H9 (cell line): ENCODE results near the gene RUNX1. TPM values are rescaled to one million over a fixed set of nuclear protein-coding genes. Genes with fewer than 3 reads are reported as not detected.

Source experiments
- DNase-seq: peaks from one replicate; pipeline ENCODE4 v3.0.0-alpha.2; 2017
- H2AFZ ChIP-seq: one replicate; pipeline ENCODE4 v1.6.1; 2013; ENCODE audit warnings: mild to moderate bottlenecking, low read length, control low read depth, moderate library complexity
- H2AK5ac ChIP-seq: 2 replicates; pipeline ENCODE4 v1.6.1; 2013; ENCODE audit warnings: low read length, control low read depth, mixed read lengths; ENCODE audit not compliant: insufficient read length
- H2BK120ac ChIP-seq: one replicate; pipeline ENCODE4 v1.6.1; 2013; ENCODE audit warnings: low read depth, mild to moderate bottlenecking, low read length, control low read depth, inconsistent platforms; ENCODE audit not compliant: poor library complexity, severe bottlenecking
- H2BK12ac ChIP-seq: 2 replicates; pipeline ENCODE4 v1.6.1; 2013; ENCODE audit warnings: low read length, control low read depth, mixed read lengths, low read depth; ENCODE audit not compliant: insufficient read length
- H2BK15ac ChIP-seq: 2 replicates; pipeline ENCODE4 v1.6.1; 2013; ENCODE audit warnings: low read depth, low read length, control low read depth
- H2BK20ac ChIP-seq: one replicate; pipeline ENCODE4 v1.6.1; 2013; ENCODE audit warnings: low read depth, mild to moderate bottlenecking, low read length, control low read depth, inconsistent platforms; ENCODE audit not compliant: poor library complexity, severe bottlenecking
- H2BK5ac ChIP-seq: 2 replicates; pipeline ENCODE4 v1.6.1; 2013; ENCODE audit warnings: low read length, control low read depth, mixed read lengths; ENCODE audit not compliant: insufficient read length
- H3K14ac ChIP-seq: 2 replicates; pipeline ENCODE4 v1.6.1; 2013; ENCODE audit warnings: low read length, control low read depth; ENCODE audit not compliant: insufficient read depth
- H3K18ac ChIP-seq: 2 replicates; pipeline ENCODE4 v1.6.1; 2013; ENCODE audit warnings: low read depth, mild to moderate bottlenecking, mixed read lengths, low read length, control low read depth; ENCODE audit not compliant: insufficient read length
- H3K23ac ChIP-seq: 2 replicates; pipeline ENCODE4 v1.6.1; 2013; ENCODE audit warnings: low read length, control low read depth, mixed read lengths, low read depth; ENCODE audit not compliant: insufficient read length
- H3K23me2 ChIP-seq: 2 replicates; pipeline ENCODE4 v1.6.1; 2013; ENCODE audit warnings: low read depth, mild to moderate bottlenecking, mixed read lengths, low read length, control low read depth; ENCODE audit not compliant: insufficient read length, poor library complexity, severe bottlenecking
- H3K27ac ChIP-seq: 2 replicates; pipeline ENCODE4 v1.5.1; 2013; ENCODE audit warnings: low read length, control low read depth, mixed read lengths, low read depth; ENCODE audit not compliant: insufficient read length
- H3K27me3 ChIP-seq: 2 replicates; pipeline ENCODE4 v1.6.1; 2013; ENCODE audit warnings: low read length, control low read depth, inconsistent platforms; ENCODE audit not compliant: insufficient read depth
- H3K4ac ChIP-seq: 2 replicates; pipeline ENCODE4 v1.6.1; 2013; ENCODE audit warnings: low read depth, mild to moderate bottlenecking, control low read depth, inconsistent platforms, low read length, moderate library complexity
- H3K4me1 ChIP-seq: 2 replicates; pipeline ENCODE4 v1.6.1; 2013; ENCODE audit warnings: low read length, control low read depth, inconsistent platforms; ENCODE audit not compliant: insufficient read depth
- H3K4me2 ChIP-seq: 2 replicates; pipeline ENCODE4 v1.6.1; 2013; ENCODE audit warnings: low read length, control low read depth, mixed read lengths; ENCODE audit not compliant: insufficient read length, insufficient read depth
- H3K56ac ChIP-seq: 2 replicates; pipeline ENCODE4 v1.6.1; 2013; ENCODE audit warnings: low read depth, mild to moderate bottlenecking, mixed read lengths, low read length, control low read depth; ENCODE audit not compliant: insufficient read length
- H3K79me1 ChIP-seq: 2 replicates; pipeline ENCODE4 v1.6.1; 2013; ENCODE audit warnings: low read depth, mild to moderate bottlenecking, moderate library complexity, low read length, control low read depth, inconsistent platforms; ENCODE audit not compliant: insufficient read depth, poor library complexity, severe bottlenecking
- H3K79me2 ChIP-seq: 2 replicates; pipeline ENCODE4 v1.6.1; 2013; ENCODE audit warnings: low read length, control low read depth, inconsistent platforms; ENCODE audit not compliant: insufficient read depth
- H3K9ac ChIP-seq: 2 replicates; pipeline ENCODE4 v1.6.1; 2013; ENCODE audit warnings: low read length, control low read depth, mixed read lengths; ENCODE audit not compliant: insufficient read length; ENCODE audit errors: extremely low read depth
- H3K9me3 ChIP-seq: one replicate; pipeline ENCODE4 v1.6.1; 2013; ENCODE audit warnings: low read depth, low read length, inconsistent platforms; ENCODE audit not compliant: control insufficient read depth
- H3T11ph ChIP-seq: one replicate; pipeline ENCODE4 v1.6.1; 2013; ENCODE audit warnings: mild to moderate bottlenecking, low read length, control low read depth, inconsistent platforms
- H4K20me1 ChIP-seq: one replicate; pipeline ENCODE4 v1.6.1; 2013; ENCODE audit not compliant: control insufficient read depth, insufficient read length, insufficient read depth
- H4K5ac ChIP-seq: 2 replicates; pipeline ENCODE4 v1.6.1; 2013; ENCODE audit warnings: low read depth, mild to moderate bottlenecking, mixed read lengths, low read length, control low read depth; ENCODE audit not compliant: insufficient read length
- H4K8ac ChIP-seq: replicated peaks from 2 replicates; pipeline ENCODE4 v1.6.1; 2013; ENCODE audit warnings: low read length, control low read depth, mixed read lengths, low read depth; ENCODE audit not compliant: insufficient read length
- H4K91ac ChIP-seq: 2 replicates; pipeline ENCODE4 v1.6.1; 2013; ENCODE audit warnings: low read depth, mild to moderate bottlenecking, moderate library complexity, mixed read lengths, low read length, control low read depth; ENCODE audit not compliant: insufficient read length
- H3K27ac Mint-ChIP-seq, 3 experiments: 2 replicates in 2 of 3; 3 replicates in 1 of 3; pipeline ENCODE4 v1.8.0; 2020 to 2021; ENCODE audit warnings: mixed read lengths in 3 of 3, mild to moderate bottlenecking in 1 of 3, moderate library complexity in 1 of 3
- H3K27me3 Mint-ChIP-seq: 2 replicates; pipeline ENCODE4 v1.8.0; 2021; ENCODE audit warnings: low read depth, mild to moderate bottlenecking, moderate library complexity, mixed read lengths
- H3K36me3 Mint-ChIP-seq, 3 experiments: 2 replicates in 2 of 3; 3 replicates in 1 of 3; pipeline ENCODE4 v1.8.0; 2020 to 2021; ENCODE audit warnings: low read depth in 3 of 3, mixed read lengths in 3 of 3; ENCODE audit not compliant: insufficient read depth in 1 of 3
- H3K4me1 Mint-ChIP-seq, 2 experiments: 2 replicates each; pipeline ENCODE4 v1.8.0; 2020; ENCODE audit warnings: mixed read lengths in 2 of 2
- H3K4me3 Mint-ChIP-seq, 2 experiments: 2 replicates in 1 of 2; 3 replicates in 1 of 2; pipeline ENCODE4 v1.8.0; 2020 to 2021; ENCODE audit warnings: mild to moderate bottlenecking in 2 of 2, mixed read lengths in 2 of 2, moderate library complexity in 1 of 2
- H3K9me3 Mint-ChIP-seq, 2 experiments: 2 replicates in 1 of 2; 3 replicates in 1 of 2; pipeline ENCODE4 v1.8.0; 2020; ENCODE audit warnings: mild to moderate bottlenecking in 2 of 2, mixed read lengths in 2 of 2, moderate library complexity in 1 of 2
- WGBS: extraction: QIAGEN DNeasy Blood & Tissue Kit; methylation state at CpG from one replicate; pipeline ENCODE4 v1.1.7; 2013; ENCODE audit warnings: missing lambda C conversion rate, low lambda C conversion rate, mixed read lengths; ENCODE audit not compliant: insufficient read length; ENCODE audit errors: extremely low coverage; 5-methylcytosine and 5-hydroxymethylcytosine counted together
- total RNA-seq: library from RNA; stranded (reverse); gene quantifications from 2 replicates; pipeline ENCODE4 v1.2.1, GENCODE V29; 2021
- TF ChIP-seq, protein P1 (sequence below): fragments of 200-600 bp; sonication (generic); conservative IDR thresholded peaks from 3 replicates; pipeline ENCODE4 v1.8.0; 2021; ENCODE audit warnings: antibody characterized with exemption, mild to moderate bottlenecking

RUNX1 gene
- total RNA-seq, 1 experiment from 2014 or later, result 0.72 TPM

- no peak overlapping the region for H4K91ac ChIP-seq
- no peak for DNase-seq
- no peak overlapping the region for H3K18ac ChIP-seq
- H2BK20ac ChIP-seq, result no peak overlapping the region
- no peak overlapping the region for H3K14ac ChIP-seq
- WGBS, result no CpG with 5 or more reads among the region's 5 CpGs
- no peak overlapping the region for H3K4ac ChIP-seq
- H2BK15ac ChIP-seq, result no peak overlapping the region
- H2BK5ac ChIP-seq, result no peak overlapping the region
- H3K23me2 ChIP-seq, result peaks cover 4% of the 10 kb centered on the region
- H3K9me3 ChIP-seq, result no peaks in the 10 kb centered on the region
- no peak overlapping the region for H3K27ac Mint-ChIP-seq
- no peak overlapping the region for H3K56ac ChIP-seq
- H2BK120ac ChIP-seq, result no peak overlapping the region
- no peak overlapping the region for H2BK12ac ChIP-seq
- no peaks in the 10 kb centered on the region for H3K27me3 ChIP-seq
- H3K23ac ChIP-seq, result no peak overlapping the region
- TF ChIP-seq, protein P1, sequence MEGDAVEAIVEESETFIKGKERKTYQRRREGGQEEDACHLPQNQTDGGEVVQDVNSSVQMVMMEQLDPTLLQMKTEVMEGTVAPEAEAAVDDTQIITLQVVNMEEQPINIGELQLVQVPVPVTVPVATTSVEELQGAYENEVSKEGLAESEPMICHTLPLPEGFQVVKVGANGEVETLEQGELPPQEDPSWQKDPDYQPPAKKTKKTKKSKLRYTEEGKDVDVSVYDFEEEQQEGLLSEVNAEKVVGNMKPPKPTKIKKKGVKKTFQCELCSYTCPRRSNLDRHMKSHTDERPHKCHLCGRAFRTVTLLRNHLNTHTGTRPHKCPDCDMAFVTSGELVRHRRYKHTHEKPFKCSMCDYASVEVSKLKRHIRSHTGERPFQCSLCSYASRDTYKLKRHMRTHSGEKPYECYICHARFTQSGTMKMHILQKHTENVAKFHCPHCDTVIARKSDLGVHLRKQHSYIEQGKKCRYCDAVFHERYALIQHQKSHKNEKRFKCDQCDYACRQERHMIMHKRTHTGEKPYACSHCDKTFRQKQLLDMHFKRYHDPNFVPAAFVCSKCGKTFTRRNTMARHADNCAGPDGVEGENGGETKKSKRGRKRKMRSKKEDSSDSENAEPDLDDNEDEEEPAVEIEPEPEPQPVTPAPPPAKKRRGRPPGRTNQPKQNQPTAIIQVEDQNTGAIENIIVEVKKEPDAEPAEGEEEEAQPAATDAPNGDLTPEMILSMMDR, result no peak
- H3K79me2 ChIP-seq, result no peaks in the 10 kb centered on the region
- no peak overlapping the region for H2AK5ac ChIP-seq
- no peak overlapping the region for H3K27ac ChIP-seq
- no peaks in the 10 kb centered on the region for H4K20me1 ChIP-seq
- H2AFZ ChIP-seq, result no peak overlapping the region
- no peak overlapping the region for H3T11ph ChIP-seq
- H3K36me3 Mint-ChIP-seq, result peaks cover 0 to under 1% (median 0%) of the 10 kb centered on the region in 3 experiments; a peak in 1 of 7 replicates
- peaks cover 0 to 5% of the 10 kb centered on the region in 2 experiments; a peak in 2 of 5 replicates for H3K9me3 Mint-ChIP-seq
- H3K4me1 ChIP-seq, result no peaks in the 10 kb centered on the region; the same call in 1 of the 2 replicates
- H3K79me1 ChIP-seq, result no peaks in the 10 kb centered on the region
- peaks cover 13% of the 10 kb centered on the region for H3K27me3 Mint-ChIP-seq
- H4K5ac ChIP-seq, result no peak overlapping the region
- no peak overlapping the region for H3K4me2 ChIP-seq
- H3K4me3 Mint-ChIP-seq, result no peak overlapping the region; a peak in 1 of 5 replicates
- peaks cover 22 to 26% of the 10 kb centered on the region in 2 experiments for H3K4me1 Mint-ChIP-seq
- H4K8ac ChIP-seq, result no peak overlapping the region
- no peak overlapping the region for H3K9ac ChIP-seq
These were observed 21.3 kb downstream of the RUNX1 start for GRCh38 chr21:35027563-35028450.
